ENCODE data around the gene LAD1.

Gene LAD1

DNA sequence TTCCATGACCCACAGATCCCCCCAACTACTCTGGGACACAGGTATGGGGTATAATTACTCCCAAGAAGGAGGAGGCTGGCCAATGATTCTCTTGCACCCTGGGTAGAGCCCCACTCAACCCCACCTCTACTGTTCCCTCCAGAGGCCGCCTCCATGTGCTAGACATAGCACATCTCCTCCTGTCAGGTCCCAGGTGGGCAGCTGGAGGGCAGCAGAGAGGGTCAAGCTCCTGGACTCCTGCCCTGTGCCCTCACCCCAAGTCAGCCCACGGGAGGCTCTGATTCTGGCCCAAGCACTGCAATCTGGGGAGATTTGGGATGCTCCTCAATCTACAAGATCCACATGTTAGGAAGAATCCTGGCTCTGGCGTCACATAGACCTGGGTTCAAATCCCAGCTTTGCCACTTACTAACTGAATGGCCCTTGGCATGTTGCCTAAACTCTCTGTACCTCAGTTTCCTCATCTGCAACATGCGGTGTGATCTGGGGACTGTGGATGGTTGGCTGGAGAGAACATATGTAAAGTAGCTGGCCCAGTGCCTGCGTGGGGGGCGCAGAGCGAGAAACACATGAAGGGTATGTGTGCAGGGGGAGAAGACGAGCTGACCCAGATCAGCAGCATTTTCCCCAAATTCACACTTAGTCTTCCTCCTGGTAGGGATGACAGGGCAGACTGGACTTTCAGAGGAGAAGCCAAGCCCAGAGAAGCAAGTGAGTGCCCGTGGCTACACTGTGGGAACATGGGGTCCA, 44.8 kb downstream of the LAD1 start:
- H3K4me1 ChIP-seq, result no peaks in the 10 kb centered on the region
- H3K27me3 ChIP-seq (ENCODE audit: low read depth), result peaks cover 16% of the 10 kb centered on the region; the same call in 1 of the 2 replicates
- H3K9me3 ChIP-seq, result no peaks in the 10 kb centered on the region
- H3K36me3 ChIP-seq (replicated peaks), result no peaks in the 10 kb centered on the region
- no peak overlapping the region for H3K4me3 ChIP-seq
- DNase-seq (ENCODE audit: low spot score in 2 of 2), result no peak
- in situ Hi-C loops (cut with MboI; ENCODE audit: low sequenced_read_pairs), result no loop called here

DNA sequence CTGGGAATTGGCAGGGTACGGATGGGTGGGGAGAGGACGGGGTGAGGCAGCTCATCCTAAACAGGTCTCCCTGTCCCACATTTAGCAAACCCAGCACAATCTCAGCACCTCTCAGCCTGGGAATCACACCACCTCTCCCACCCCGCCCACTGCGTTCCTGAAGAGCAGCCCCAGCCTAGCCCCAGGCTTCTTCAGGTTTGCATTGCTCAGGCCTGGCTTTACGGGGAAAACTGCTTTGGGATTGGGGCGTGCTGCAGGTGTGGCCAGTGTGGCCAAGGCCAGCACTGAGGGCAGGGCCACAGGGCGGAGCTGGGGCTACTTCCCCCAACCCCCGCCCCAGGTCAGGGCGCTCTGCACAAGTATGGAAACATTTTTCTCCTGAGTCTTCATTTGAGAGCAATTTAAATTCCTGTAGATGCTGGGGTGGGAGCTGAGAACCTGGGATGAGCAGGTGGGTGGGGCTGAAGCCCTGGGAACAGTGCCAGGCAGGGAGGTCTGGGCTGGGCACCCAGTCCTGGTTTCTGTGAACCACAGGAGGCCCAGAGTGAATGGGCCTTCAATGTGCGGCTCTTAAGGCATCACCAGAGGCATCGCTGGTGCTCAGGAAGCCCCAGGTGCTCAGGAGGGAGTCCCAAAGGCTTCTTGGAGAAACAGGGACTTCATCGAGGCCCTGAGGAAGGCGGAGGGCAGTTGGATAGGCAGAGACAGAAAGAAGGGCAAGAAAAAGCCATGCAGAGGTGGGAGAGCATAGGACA, 45.8 kb downstream of the LAD1 start:
- Histone ChIP-seq H3K27me3 (ENCODE audit: low read depth) (peaks cover 16% of the 10 kb centered on the region; the same call in 1 of the 2 replicates), H3K4me3 (no peak overlapping the region), H3K9me3 (no peaks in the 10 kb centered on the region), H3K36me3 (replicated peaks) (no peaks in the 10 kb centered on the region), H3K4me1 (no peaks in the 10 kb centered on the region)
- in situ Hi-C loops (cut with MboI; ENCODE audit: low sequenced_read_pairs), result no loop called here
- DNase-seq (ENCODE audit: low spot score in 2 of 2), result no peak

DNA sequence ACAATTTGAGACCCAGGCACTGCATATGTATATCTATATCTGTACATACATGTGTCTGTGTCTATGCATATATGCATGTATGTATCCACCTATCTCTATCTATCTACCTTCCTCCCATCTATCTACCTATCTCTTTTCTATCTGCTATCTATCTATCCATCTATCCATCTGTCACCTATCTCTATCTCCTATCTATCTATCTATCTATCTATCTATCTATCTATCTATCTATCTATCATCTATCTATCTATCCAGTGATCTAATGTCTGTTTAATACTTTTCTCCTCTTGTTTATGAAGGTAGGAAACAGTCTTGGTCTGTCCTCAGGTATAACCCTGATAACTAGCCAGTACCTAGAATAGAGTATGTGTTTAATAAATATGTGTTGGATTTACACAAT, 47.5 kb downstream of the LAD1 start:
- Histone ChIP-seq H3K4me1 (no peaks in the 10 kb centered on the region), H3K36me3 (replicated peaks) (no peaks in the 10 kb centered on the region), H3K27me3 (ENCODE audit: low read depth) (peaks cover 16% of the 10 kb centered on the region; the same call in 1 of the 2 replicates), H3K9me3 (no peaks in the 10 kb centered on the region), H3K4me3 (no peak overlapping the region)
- DNase-seq (ENCODE audit: low spot score in 2 of 2), result no peak
- in situ Hi-C loops (cut with MboI; ENCODE audit: low sequenced_read_pairs), result no loop called here

DNA sequence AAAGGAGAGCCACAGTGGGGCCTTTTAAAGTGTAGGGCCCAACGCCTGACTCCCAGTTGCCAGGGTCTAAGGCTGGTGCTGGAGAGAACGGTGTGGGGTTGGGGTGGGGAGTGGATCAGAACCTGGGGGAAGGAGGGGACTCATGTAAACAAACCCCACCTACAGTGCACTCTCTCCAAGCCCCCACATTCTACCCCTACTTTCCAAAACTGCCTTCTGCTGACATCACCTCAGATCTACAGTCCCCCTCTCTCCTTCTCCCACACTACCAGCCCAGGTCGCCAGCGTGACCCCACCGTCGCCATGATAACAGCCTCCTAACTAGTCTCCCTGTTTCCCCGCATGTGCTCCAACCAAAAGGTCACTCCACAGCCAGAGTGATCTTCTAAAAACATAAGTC, 48.2 kb downstream of the LAD1 start:
- in situ Hi-C loops (cut with MboI; ENCODE audit: low sequenced_read_pairs), result no loop called here
- no peaks in the 10 kb centered on the region for H3K36me3 ChIP-seq (replicated peaks)
- H3K4me3 ChIP-seq, result no peak overlapping the region
- DNase-seq (ENCODE audit: low spot score in 2 of 2), result no peak
- H3K27me3 ChIP-seq (ENCODE audit: low read depth), result peaks cover 16% of the 10 kb centered on the region; the same call in 1 of the 2 replicates
- H3K4me1 ChIP-seq, result no peaks in the 10 kb centered on the region
- no peaks in the 10 kb centered on the region for H3K9me3 ChIP-seq

DNA sequence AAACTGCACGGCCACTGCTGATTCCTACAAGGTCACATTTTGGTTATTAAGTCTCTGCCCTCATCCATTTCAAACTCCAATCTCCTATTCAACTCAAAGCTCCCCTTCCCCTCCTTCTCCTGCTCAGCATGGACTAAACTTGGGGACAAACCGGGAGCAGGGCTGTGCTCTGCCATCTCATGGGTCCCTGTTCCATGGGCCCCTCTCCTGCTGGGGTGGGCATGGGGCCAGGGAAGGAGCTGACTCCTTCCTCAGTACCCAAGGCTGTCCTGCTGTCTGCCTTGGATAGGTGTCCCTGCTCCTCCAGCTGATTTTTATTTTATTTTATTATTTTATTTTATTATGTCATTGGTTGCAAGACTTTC, 48.8 kb downstream of the LAD1 start:
- Histone ChIP-seq H3K27me3 (ENCODE audit: low read depth) (peaks cover 16% of the 10 kb centered on the region; the same call in 1 of the 2 replicates), H3K36me3 (replicated peaks) (no peaks in the 10 kb centered on the region), H3K4me1 (no peaks in the 10 kb centered on the region), H3K9me3 (no peaks in the 10 kb centered on the region), H3K4me3 (no peak overlapping the region)
- DNase-seq (ENCODE audit: low spot score in 2 of 2), result no peak
- in situ Hi-C loops (cut with MboI; ENCODE audit: low sequenced_read_pairs), result no loop called here

DNA sequence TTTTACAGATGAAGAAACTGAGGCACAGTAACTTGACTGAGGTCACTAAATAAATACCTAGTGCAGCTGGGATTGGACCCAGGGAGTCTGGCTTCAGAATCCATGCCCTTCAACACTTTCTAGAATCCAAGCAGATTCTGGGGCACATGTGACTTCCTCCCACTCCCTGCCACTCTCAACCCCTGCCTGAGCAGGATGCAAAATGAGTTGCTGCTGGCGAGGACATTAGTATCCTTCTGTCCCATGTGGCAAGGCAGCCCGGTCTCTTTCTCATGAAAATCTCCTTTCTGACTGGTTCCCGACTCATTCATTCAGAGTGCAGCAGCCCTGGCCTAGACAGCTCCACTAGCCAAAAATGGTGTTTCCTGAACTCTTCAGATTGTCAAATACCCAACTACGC, 50.0 kb downstream of the LAD1 start:
- H3K4me1 ChIP-seq, result no peaks in the 10 kb centered on the region
- peaks cover 16% of the 10 kb centered on the region; the same call in 1 of the 2 replicates for H3K27me3 ChIP-seq (ENCODE audit: low read depth)
- no peak overlapping the region for H3K4me3 ChIP-seq
- in situ Hi-C loops (cut with MboI; ENCODE audit: low sequenced_read_pairs), result no loop called here
- H3K9me3 ChIP-seq, result no peaks in the 10 kb centered on the region
- DNase-seq (ENCODE audit: low spot score in 2 of 2), result no peak
- H3K36me3 ChIP-seq (replicated peaks), result no peaks in the 10 kb centered on the region

DNA sequence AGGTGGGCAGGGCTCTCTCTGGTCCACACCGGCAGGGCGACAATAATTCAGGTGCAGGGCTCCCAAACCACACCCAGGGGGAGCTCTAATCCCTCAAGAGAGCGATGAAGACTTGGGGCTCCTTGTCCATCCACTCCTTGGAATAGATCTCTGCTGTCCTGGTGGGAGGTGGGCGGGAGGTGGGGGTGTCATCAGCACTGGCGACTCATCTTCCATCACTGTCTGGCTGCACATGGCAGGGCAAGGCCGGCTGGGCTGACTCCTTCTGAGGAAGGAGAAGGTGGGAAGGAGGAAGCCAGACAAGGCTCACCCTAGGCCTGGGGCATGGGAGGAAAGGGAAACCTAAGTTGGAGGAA, 50.9 kb downstream of the LAD1 start:
- DNase-seq (ENCODE audit: low spot score in 2 of 2), result peak; percentile 38 to 72
- in situ Hi-C loops (cut with MboI; ENCODE audit: low sequenced_read_pairs), result no loop called here
- H3K9me3 ChIP-seq, result no peaks in the 10 kb centered on the region
- H3K4me1 ChIP-seq, result no peaks in the 10 kb centered on the region
- H3K4me3 ChIP-seq, result no peak overlapping the region
- H3K36me3 ChIP-seq (replicated peaks), result no peaks in the 10 kb centered on the region
- peaks cover 16% of the 10 kb centered on the region; the same call in 1 of the 2 replicates for H3K27me3 ChIP-seq (ENCODE audit: low read depth)

DNA sequence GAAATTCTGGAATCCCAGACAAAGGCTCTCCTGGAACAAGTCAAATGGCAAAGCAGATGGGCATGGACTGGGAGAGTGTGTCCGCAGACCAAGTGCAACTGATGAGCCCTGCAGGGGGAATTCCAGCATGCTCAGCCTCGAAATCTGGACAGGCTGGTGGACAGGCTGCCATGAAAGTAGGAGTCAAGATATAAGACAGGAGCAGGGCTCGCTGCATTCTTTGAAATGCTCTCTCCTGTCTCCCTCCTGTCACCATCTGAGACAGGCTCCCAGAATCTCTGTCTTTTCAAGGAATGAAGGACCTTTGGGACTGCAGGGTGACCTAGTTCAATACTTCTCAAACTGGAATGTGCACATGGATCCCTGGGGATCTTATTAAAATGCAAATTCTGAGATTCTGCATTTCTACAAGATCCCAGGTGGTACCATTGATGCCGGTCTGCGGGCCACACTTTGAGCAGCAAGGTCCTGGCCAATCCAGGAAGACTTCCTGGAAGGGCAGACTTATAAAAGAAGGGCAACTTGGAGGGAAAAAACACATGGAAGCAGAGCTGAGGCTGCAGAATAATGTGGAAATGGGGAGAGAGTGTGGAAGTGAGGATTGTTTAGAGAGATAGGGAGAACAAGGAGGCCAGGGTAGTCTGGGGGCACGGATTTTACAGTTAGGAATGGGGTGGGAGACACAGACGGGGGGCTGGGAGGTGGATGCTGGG, 51.5 kb downstream of the LAD1 start:
- no peak for DNase-seq (ENCODE audit: low spot score in 2 of 2)
- no peaks in the 10 kb centered on the region for H3K4me1 ChIP-seq
- H3K9me3 ChIP-seq, result no peaks in the 10 kb centered on the region
- H3K27me3 ChIP-seq (ENCODE audit: low read depth), result peaks cover 16% of the 10 kb centered on the region; the same call in 1 of the 2 replicates
- no peaks in the 10 kb centered on the region for H3K36me3 ChIP-seq (replicated peaks)
- in situ Hi-C loops (cut with MboI; ENCODE audit: low sequenced_read_pairs), result no loop called here
- H3K4me3 ChIP-seq, result no peak overlapping the region

DNA sequence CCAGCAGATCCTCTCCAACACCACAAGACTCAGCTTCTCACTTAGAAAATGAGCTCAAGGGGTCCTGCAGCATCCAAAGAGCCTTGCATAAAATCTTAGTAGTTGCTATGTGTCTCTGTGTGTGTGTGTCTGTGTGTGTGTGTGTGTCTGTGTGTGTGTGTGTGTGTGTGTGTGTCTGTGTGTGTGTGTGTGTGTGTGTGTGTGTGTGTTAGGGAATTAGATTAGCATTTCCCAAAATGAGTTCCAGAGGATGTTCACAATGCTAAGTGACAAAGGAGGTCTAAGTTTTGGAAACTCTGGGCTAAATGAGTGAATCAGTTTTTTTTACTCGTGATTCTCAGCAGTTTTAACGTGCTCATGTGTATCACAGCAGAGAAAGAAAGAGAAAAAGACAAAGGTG, 52.1 kb downstream of the LAD1 start:
- Histone ChIP-seq H3K4me3 (no peak overlapping the region), H3K4me1 (no peaks in the 10 kb centered on the region), H3K27me3 (ENCODE audit: low read depth) (peaks cover 13% of the 10 kb centered on the region), H3K9me3 (no peaks in the 10 kb centered on the region), H3K36me3 (replicated peaks) (no peaks in the 10 kb centered on the region)
- in situ Hi-C loops (cut with MboI; ENCODE audit: low sequenced_read_pairs), result no loop called here
- no peak for DNase-seq (ENCODE audit: low spot score in 2 of 2)

DNA sequence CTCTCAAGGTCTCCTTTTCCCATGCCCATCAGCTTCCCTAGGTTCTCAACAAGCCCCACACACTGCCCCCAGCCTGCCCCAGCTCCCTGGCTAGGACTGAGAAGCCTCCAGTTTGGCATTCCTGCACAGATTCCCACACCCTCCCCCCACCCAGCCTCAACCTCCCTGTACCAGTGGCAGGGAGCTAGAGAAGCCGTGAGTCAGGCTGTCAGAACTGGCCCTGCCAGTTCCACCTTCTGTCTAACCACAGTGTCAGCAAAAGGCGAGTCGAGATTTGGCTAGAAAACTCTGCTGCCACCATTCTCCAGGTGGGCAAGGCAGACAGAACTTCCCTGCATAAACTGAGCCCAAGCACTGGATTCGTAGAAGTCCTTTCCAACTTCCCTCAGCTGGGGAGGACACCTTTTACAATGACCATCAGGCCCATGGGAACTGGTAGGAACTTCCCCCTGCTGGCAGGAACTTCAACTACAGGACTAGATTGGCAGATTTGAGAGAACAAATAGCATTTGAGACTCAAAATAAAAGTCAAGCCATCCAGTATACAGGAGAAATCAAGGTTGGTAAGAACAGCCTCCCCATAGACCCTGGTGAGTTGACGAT, 52.7 kb downstream of the LAD1 start:
- peak; percentile 12 to 65 for DNase-seq (ENCODE audit: low spot score in 2 of 2)
- H3K4me3 ChIP-seq, result no peak overlapping the region
- peaks cover 8% of the 10 kb centered on the region for H3K27me3 ChIP-seq (ENCODE audit: low read depth)
- no peaks in the 10 kb centered on the region for H3K4me1 ChIP-seq
- H3K36me3 ChIP-seq (replicated peaks), result no peaks in the 10 kb centered on the region
- in situ Hi-C loops (cut with MboI; ENCODE audit: low sequenced_read_pairs), result no loop called here
- H3K9me3 ChIP-seq, result no peaks in the 10 kb centered on the region

DNA sequence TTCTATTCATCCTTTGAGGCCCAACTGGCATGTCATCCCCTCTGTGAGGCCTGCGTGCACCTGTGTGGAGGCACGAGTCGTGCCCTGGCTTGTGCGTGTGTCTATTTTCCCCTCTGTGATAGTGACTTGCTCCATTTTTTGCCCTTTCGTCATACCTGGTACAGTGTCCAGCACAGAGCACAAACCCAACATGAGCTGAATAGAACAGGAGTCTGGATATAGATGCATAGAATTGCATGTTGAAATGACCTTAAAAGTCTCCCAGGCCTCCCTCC, 54.1 kb downstream of the LAD1 start:
- in situ Hi-C loops (cut with MboI; ENCODE audit: low sequenced_read_pairs), result no loop called here
- Histone ChIP-seq H3K9me3 (no peaks in the 10 kb centered on the region), H3K4me3 (no peak overlapping the region), H3K36me3 (replicated peaks) (no peaks in the 10 kb centered on the region), H3K4me1 (no peaks in the 10 kb centered on the region), H3K27me3 (ENCODE audit: low read depth) (peaks cover 6% of the 10 kb centered on the region; the same call in 1 of the 2 replicates)
- DNase-seq (ENCODE audit: low spot score in 2 of 2), result no peak

DNA sequence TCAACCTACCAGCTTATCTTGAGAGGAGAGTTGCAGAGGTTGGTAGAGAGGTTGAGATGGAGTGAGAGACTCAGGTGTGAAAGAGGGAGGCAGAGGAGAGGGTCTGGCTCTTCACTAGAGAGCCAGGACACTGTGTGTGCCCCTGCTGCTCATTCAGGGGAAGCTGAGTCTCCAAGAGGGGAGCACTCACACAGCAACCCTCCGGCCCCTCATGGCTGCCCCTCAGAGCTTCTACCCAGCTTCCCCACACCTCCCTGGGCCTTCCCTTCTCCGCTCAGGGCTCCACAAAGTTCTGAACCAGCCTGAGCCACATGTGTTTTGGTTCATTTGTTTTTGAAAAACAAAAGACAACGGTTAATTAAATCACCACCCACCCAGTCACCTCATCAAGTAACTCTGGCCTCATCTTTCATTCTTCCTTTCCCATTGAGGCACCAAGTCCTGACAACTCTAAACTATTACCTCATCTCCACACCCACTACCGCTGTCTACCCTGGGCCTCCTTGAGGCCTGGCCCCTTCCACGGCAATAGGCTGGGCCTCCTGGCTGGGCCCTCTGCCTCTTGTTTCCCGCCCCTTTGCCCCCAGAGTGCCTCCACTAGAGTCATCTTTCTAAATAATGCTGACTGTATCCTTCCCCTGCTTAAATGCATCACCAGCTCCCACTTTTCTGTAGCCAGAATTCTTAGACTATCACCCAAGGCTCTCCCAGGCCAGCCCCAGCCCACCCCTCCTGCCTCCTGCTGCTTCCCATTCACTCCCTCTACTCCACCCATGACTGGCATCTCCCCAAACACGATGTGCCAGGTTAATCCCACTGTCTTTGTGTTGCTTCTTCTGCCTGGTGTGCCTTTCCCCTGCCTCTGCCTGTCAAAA, 54.7 kb downstream of the LAD1 start:
- no peak overlapping the region for H3K4me3 ChIP-seq
- no peaks in the 10 kb centered on the region for H3K36me3 ChIP-seq (replicated peaks)
- no peaks in the 10 kb centered on the region for H3K9me3 ChIP-seq
- in situ Hi-C loops (cut with MboI; ENCODE audit: low sequenced_read_pairs), result no loop called here
- H3K27me3 ChIP-seq (ENCODE audit: low read depth), result peaks cover 6% of the 10 kb centered on the region; the same call in 1 of the 2 replicates
- no peak for DNase-seq (ENCODE audit: low spot score in 2 of 2)
- no peaks in the 10 kb centered on the region for H3K4me1 ChIP-seq

DNA sequence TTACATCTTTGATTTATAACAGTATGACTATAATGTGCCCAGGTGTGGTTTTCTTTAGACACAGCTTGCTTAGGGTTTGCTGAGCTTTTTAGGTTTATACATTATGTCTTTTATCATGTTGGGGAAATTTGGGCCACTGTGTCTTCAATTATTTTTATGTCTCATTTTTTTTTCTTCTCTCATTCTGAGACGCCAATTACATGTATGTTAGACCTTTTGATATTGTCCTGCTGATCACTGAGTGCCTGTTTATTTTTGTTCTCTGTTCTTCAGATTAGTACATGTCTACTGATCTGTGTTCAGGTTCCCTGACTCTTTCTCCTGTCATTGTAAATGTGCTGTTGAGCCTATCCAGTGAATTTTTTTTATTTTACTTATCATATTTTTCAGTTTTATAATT, 57.7 kb downstream of the LAD1 start:
- peaks cover 6% of the 10 kb centered on the region; the same call in 1 of the 2 replicates for H3K27me3 ChIP-seq (ENCODE audit: low read depth)

More for the DNA sequence above, 57.7 kb downstream of the LAD1 start:
- no peak for DNase-seq (ENCODE audit: low spot score in 2 of 2)
- Histone ChIP-seq H3K36me3 (replicated peaks) (no peaks in the 10 kb centered on the region), H3K9me3 (no peaks in the 10 kb centered on the region), H3K4me3 (no peak overlapping the region), H3K4me1 (no peaks in the 10 kb centered on the region)
- in situ Hi-C loops (cut with MboI; ENCODE audit: low sequenced_read_pairs), result no loop called here
